DND-41 (cell line): ENCODE results near the gene ABCA13.

Experiments
- ATAC-seq: fragments of 200-7000 bp; cut with Tn5 transposase; 3 replicates; pipeline ENCODE4 v1.9.1; 2021; ENCODE audit warnings: low read depth; ENCODE audit not compliant: insufficient read depth
- DNase-seq: peaks from one replicate; pipeline ENCODE4 v3.0.0-alpha.2; 2020
- H2AFZ ChIP-seq: 2 replicates; pipeline ENCODE4 v1.6.0; 2012; ENCODE audit warnings: low read depth, low read length
- H3K27ac ChIP-seq: 2 replicates; pipeline ENCODE4 v1.5.1; 2012; ENCODE audit warnings: low read length, inconsistent platforms
- H3K27me3 ChIP-seq: fragments of 200-600 bp; sonication (generic); 2 replicates; pipeline ENCODE4 v1.6.0; 2012; ENCODE audit warnings: low read length, mild to moderate bottlenecking, inconsistent platforms; ENCODE audit not compliant: insufficient read depth, poor library complexity
- H3K36me3 ChIP-seq: 2 replicates; pipeline ENCODE4 v1.5.1; 2012; ENCODE audit warnings: low read length, inconsistent platforms; ENCODE audit not compliant: insufficient read depth
- H3K4me1 ChIP-seq: 2 replicates; pipeline ENCODE4 v1.5.1; 2012; ENCODE audit warnings: mild to moderate bottlenecking, low read length; ENCODE audit not compliant: insufficient read depth
- H3K4me2 ChIP-seq: 2 replicates; pipeline ENCODE4 v1.6.0; 2012; ENCODE audit warnings: mild to moderate bottlenecking, moderate library complexity, low read length, inconsistent platforms; ENCODE audit not compliant: insufficient read depth
- H3K4me3 ChIP-seq, 2 experiments: fragments of 200-600 bp in 1 of 2; shearing (Covaris generic) in 1 of 2; 2 replicates each; pipeline ENCODE4 v1.5.1; 2012 to 2016; ENCODE audit warnings: inconsistent platforms in 2 of 2, low read length in 2 of 2, mild to moderate bottlenecking in 2 of 2, low read depth in 1 of 2, moderate library complexity in 1 of 2
- H3K79me2 ChIP-seq: 2 replicates; pipeline ENCODE4 v1.6.0; 2012; ENCODE audit warnings: low read length, inconsistent platforms; ENCODE audit not compliant: insufficient read depth
- H3K9ac ChIP-seq: 2 replicates; pipeline ENCODE4 v1.6.0; 2012; ENCODE audit warnings: low read depth, mild to moderate bottlenecking, inconsistent platforms, low read length, moderate library complexity
- H3K9me3 ChIP-seq: 2 replicates; pipeline ENCODE4 v1.5.1; 2012; ENCODE audit warnings: low read length, moderate library complexity, mild to moderate bottlenecking, inconsistent platforms; ENCODE audit not compliant: insufficient read depth, severe bottlenecking
- H4K20me1 ChIP-seq: 2 replicates; pipeline ENCODE4 v1.6.0; 2012; ENCODE audit warnings: low read length; ENCODE audit not compliant: insufficient read depth
- EZH2 ChIP-seq: IDR thresholded peaks from 3 replicates; pipeline ENCODE4 v1.6.1; 2012; ENCODE audit warnings: borderline replicate concordance, low read depth, mild to moderate bottlenecking, moderate library complexity, low read length, inconsistent platforms; ENCODE audit not compliant: severe bottlenecking
- TF ChIP-seq, protein P1 (sequence below): IDR thresholded peaks from 2 replicates; pipeline ENCODE4 v1.5.1; 2012; ENCODE audit warnings: borderline replicate concordance, low read length, moderate library complexity, mild to moderate bottlenecking; ENCODE audit not compliant: poor library complexity, severe bottlenecking; ENCODE audit errors: extremely low read depth

Gene ABCA13

DNA sequence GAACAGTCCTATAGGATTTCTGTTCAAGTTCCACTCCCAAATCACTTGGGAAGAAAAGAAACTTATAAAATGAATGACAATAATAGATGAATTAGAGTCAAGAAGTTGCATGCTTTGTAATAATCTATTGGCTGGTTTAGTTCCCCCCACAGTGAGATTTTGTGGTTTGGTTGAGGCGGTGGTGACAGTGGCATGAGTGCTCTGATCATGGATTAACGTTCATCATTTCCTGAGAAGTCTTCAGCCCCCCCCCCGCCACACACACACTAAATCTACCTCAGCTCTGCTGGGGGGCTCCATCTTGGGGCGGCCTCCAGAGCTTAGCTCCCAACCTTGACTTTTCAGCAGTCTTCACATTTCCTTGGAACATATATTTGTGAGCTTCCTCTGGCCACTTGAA is 121.7 kb downstream of the ABCA13 start:
- ATAC-seq = no peak

DNA sequence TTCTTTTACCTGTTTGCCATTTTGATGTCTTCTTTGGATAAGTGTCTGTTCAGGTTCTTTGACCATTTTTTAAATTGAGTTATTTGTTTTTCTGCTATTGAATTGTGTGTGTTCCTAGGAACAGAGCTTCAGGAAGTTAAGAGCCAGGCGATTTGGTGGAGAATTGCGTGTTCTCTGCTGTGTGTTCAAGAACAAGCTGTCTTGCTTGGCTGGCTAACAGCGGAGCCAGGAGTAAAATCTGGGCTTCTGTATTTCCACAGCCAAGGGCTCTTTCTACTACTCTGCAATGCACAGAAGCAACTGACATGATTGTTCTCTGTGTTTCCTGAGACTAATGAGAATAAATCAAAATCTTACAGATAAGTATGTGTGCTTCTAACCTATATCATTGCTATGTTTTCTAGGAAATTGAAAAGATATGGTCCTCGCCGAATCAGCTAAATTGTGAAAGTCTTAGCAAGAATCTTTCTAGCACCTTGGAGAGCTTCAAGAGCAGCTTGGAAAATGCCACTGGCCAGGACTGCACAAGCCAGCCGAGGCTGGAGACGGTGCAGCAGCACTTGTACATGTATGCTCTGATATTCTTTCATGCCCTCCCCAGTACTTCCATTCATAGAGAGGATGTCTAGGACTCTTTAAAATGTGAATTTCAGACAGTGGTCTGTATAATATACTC is 124.2 kb downstream of the ABCA13 start:
- no peak for TF ChIP-seq EZH2
- TF ChIP-seq, protein P1, sequence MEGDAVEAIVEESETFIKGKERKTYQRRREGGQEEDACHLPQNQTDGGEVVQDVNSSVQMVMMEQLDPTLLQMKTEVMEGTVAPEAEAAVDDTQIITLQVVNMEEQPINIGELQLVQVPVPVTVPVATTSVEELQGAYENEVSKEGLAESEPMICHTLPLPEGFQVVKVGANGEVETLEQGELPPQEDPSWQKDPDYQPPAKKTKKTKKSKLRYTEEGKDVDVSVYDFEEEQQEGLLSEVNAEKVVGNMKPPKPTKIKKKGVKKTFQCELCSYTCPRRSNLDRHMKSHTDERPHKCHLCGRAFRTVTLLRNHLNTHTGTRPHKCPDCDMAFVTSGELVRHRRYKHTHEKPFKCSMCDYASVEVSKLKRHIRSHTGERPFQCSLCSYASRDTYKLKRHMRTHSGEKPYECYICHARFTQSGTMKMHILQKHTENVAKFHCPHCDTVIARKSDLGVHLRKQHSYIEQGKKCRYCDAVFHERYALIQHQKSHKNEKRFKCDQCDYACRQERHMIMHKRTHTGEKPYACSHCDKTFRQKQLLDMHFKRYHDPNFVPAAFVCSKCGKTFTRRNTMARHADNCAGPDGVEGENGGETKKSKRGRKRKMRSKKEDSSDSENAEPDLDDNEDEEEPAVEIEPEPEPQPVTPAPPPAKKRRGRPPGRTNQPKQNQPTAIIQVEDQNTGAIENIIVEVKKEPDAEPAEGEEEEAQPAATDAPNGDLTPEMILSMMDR = no peak
- Histone ChIP-seq H3K9me3 (no peaks in the 10 kb centered on the region), H3K4me1 (no peaks in the 10 kb centered on the region), H3K9ac (no peak overlapping the region), H3K27ac (no peak overlapping the region), H3K79me2 (no peaks in the 10 kb centered on the region), H4K20me1 (no peaks in the 10 kb centered on the region), H3K36me3 (no peaks in the 10 kb centered on the region), H3K4me3 (no peak overlapping the region), H3K27me3 (no peaks in the 10 kb centered on the region), H3K4me2 (no peak overlapping the region), H2AFZ (no peak overlapping the region)
- ATAC-seq (no peak), DNase-seq (no peak)

More for the DNA sequence above, 121.7 kb downstream of the ABCA13 start:
- no peak overlapping the region for H2AFZ ChIP-seq
- no peaks in the 10 kb centered on the region for H3K9me3 ChIP-seq
- no peak overlapping the region for H3K9ac ChIP-seq
- H3K4me2 ChIP-seq = no peak overlapping the region
- H4K20me1 ChIP-seq = no peaks in the 10 kb centered on the region
- DNase-seq = no peak
- no peaks in the 10 kb centered on the region for H3K27me3 ChIP-seq
- TF ChIP-seq, protein P1 = no peak
- TF ChIP-seq EZH2 = no peak
- no peaks in the 10 kb centered on the region for H3K79me2 ChIP-seq
- no peak overlapping the region for H3K27ac ChIP-seq
- H3K4me3 ChIP-seq = no peak overlapping the region
- H3K4me1 ChIP-seq = no peaks in the 10 kb centered on the region
- no peaks in the 10 kb centered on the region for H3K36me3 ChIP-seq

DNA sequence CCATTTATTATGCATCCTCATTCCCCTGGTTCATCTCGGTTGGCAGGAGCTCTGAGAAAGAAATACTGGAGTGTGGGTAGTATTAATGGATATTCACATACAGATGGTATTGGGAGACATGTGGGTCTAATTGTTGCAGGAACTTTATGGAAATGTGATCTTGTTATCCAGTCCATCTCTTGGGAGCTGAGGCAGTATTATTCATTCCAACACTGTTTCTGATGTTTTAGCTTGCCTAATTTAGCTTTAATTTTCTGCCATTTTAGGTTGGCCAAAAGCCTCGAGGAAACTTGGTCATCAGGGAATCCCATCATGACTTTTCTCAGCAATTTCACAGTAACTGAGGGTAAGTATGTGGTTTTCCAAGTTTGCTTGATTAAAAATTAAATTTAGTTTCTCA is 125.7 kb downstream of the ABCA13 start:
- Histone ChIP-seq H3K4me2 (no peak overlapping the region), H3K79me2 (no peaks in the 10 kb centered on the region), H3K4me1 (no peaks in the 10 kb centered on the region), H3K27me3 (no peaks in the 10 kb centered on the region), H3K4me3 (no peak overlapping the region), H2AFZ (no peak overlapping the region), H3K9ac (no peak overlapping the region), H3K27ac (no peak overlapping the region), H3K36me3 (no peaks in the 10 kb centered on the region), H4K20me1 (no peaks in the 10 kb centered on the region), H3K9me3 (no peaks in the 10 kb centered on the region)
- ATAC-seq = no peak
- TF ChIP-seq EZH2 = no peak
- TF ChIP-seq, protein P1 = no peak
- no peak for DNase-seq
